Hepatocyte (in vitro differentiated cells): ENCODE measurements around the gene TP53I3. TPM values are rescaled to one million over a fixed set of nuclear protein-coding genes. Genes with fewer than 3 reads are reported as not detected.

ENCODE experiments used
- DNase-seq: peaks from one replicate; pipeline ENCODE4 v3.0.0-alpha.2; 2016; ENCODE audit warnings: low spot score
- H2AFZ ChIP-seq: fragments of 200-600 bp; sonication (generic); 2 replicates; pipeline ENCODE4 v1.6.0; 2016; ENCODE audit warnings: antibody characterized with exemption, mild to moderate bottlenecking
- H3K27ac ChIP-seq: fragments of 200-600 bp; sonication (generic); 2 replicates; pipeline ENCODE4 v1.5.1; 2016; ENCODE audit warnings: mild to moderate bottlenecking
- H3K27me3 ChIP-seq: fragments of 200-600 bp; sonication (generic); 2 replicates; pipeline ENCODE4 v1.6.1; 2016
- H3K36me3 ChIP-seq: fragments of 200-600 bp; sonication (generic); replicated peaks from 2 replicates; pipeline ENCODE4 v1.5.1; 2016; ENCODE audit warnings: low read depth; ENCODE audit not compliant: insufficient read depth
- H3K4me1 ChIP-seq: fragments of 200-600 bp; sonication (generic); 2 replicates; pipeline ENCODE4 v1.5.1; 2016; ENCODE audit warnings: mild to moderate bottlenecking, moderate library complexity; ENCODE audit not compliant: insufficient read depth
- H3K4me2 ChIP-seq: fragments of 200-600 bp; sonication (generic); 2 replicates; pipeline ENCODE4 v1.6.0; 2016
- H3K4me3 ChIP-seq: fragments of 200-600 bp; sonication (generic); 2 replicates; pipeline ENCODE4 v1.5.1; 2016; ENCODE audit warnings: mild to moderate bottlenecking
- H3K79me2 ChIP-seq: fragments of 200-600 bp; sonication (generic); 2 replicates; pipeline ENCODE4 v1.6.0; 2017; ENCODE audit warnings: mild to moderate bottlenecking
- H3K9me2 ChIP-seq: fragments of 200-600 bp; sonication (generic); replicated peaks from 2 replicates; pipeline ENCODE4 v1.6.0; 2017; ENCODE audit warnings: mild to moderate bottlenecking; ENCODE audit not compliant: insufficient read depth
- H3K9me3 ChIP-seq: fragments of 200-600 bp; sonication (generic); 2 replicates; pipeline ENCODE4 v1.5.1; 2016; ENCODE audit warnings: low read depth, mild to moderate bottlenecking
- H4K20me1 ChIP-seq: fragments of 200-600 bp; sonication (generic); 2 replicates; pipeline ENCODE4 v1.6.0; 2016; ENCODE audit warnings: mild to moderate bottlenecking; ENCODE audit not compliant: insufficient read depth, poor library complexity, severe bottlenecking
- EZH2 ChIP-seq: fragments of 200-600 bp; sonication (generic); IDR thresholded peaks from 2 replicates; pipeline ENCODE4 v1.6.1; 2016; ENCODE audit warnings: antibody characterized with exemption, mild to moderate bottlenecking, borderline replicate concordance
- EZH2phosphoT487 ChIP-seq: fragments of 200-600 bp; sonication (generic); IDR thresholded peaks from one replicate; pipeline ENCODE4 v1.6.1; 2018; ENCODE audit warnings: antibody characterized with exemption, mild to moderate bottlenecking, low read depth, moderate library complexity; ENCODE audit not compliant: unreplicated experiment, severe bottlenecking
- WGBS: methylation state at CpG from one replicate; pipeline ENCODE4 v1.1.6; 2016; ENCODE audit warnings: low lambda C conversion rate; ENCODE audit errors: missing lambda C conversion rate; 5-methylcytosine and 5-hydroxymethylcytosine counted together
- polyA plus RNA-seq: library from polyadenylated mRNA; unstranded; fragments of >200 nt; fragmentation: Nextera tagmentation; extraction: Ambion mirVana; gene quantifications from 2 replicates; pipeline ENCODE4 v1.2.1, GENCODE V29; 2016
- total RNA-seq: library from RNA; depleted of rRNA; stranded (reverse); fragments of >200 nt; gene quantifications from 2 replicates; pipeline ENCODE4 v1.2.3, GENCODE V29; 2014
- TF ChIP-seq, protein P1 (sequence below): fragments of 200-600 bp; sonication (generic); IDR thresholded peaks from 2 replicates; pipeline ENCODE4 v1.5.1; 2016; ENCODE audit warnings: antibody characterized with exemption, mild to moderate bottlenecking; ENCODE audit not compliant: poor library complexity

TP53I3 gene
- total and polyA plus RNA-seq, 2 experiments from 2014 or later: 31.9 to 56.2 TPM

DNA sequence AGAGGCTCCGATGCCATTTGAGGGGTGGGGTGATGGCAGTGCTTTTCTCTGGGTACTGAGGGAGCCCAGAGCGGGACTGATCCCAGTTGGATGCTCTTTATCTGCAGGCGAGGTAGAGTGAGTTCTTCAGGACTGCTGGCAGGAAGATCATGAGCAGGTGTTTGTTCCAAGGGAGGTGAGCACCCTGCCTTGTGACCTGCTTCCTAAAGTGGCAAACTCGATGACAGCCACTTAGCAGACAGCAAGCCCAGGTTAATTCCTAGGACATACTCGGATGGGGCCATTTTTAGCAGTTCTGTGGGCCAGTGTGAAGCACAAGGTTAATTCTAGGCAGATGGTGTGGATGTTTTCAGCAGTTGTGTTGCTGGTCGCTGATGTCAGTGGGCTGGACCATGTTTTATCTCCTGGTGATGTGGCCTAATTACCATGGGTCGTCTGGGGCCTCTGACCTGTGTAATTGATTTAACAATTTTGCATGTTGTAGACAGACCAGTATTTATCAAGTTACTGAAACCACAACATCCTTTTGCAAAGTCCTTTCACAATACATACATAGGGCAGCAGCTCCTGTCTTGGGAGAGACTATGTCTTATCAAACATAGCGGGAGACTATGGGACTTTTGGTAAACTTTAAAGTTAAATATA lies 30.1 kb downstream of the TP53I3 start:
- H4K20me1 ChIP-seq: no peaks in the 10 kb centered on the region
- no peak overlapping the region for H3K4me3 ChIP-seq
- no peaks in the 10 kb centered on the region for H3K79me2 ChIP-seq
- DNase-seq: no peak
- TF ChIP-seq EZH2phosphoT487 (no peak), EZH2 (no peak)
- TF ChIP-seq, protein P1, sequence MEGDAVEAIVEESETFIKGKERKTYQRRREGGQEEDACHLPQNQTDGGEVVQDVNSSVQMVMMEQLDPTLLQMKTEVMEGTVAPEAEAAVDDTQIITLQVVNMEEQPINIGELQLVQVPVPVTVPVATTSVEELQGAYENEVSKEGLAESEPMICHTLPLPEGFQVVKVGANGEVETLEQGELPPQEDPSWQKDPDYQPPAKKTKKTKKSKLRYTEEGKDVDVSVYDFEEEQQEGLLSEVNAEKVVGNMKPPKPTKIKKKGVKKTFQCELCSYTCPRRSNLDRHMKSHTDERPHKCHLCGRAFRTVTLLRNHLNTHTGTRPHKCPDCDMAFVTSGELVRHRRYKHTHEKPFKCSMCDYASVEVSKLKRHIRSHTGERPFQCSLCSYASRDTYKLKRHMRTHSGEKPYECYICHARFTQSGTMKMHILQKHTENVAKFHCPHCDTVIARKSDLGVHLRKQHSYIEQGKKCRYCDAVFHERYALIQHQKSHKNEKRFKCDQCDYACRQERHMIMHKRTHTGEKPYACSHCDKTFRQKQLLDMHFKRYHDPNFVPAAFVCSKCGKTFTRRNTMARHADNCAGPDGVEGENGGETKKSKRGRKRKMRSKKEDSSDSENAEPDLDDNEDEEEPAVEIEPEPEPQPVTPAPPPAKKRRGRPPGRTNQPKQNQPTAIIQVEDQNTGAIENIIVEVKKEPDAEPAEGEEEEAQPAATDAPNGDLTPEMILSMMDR: no peak
- WGBS: 84% methylated on average over 8 of the region's 8 CpGs
- H3K36me3 ChIP-seq: no peaks in the 10 kb centered on the region
- no peaks in the 10 kb centered on the region for H3K9me2 ChIP-seq
- no peak overlapping the region for H3K4me2 ChIP-seq
- H3K27me3 ChIP-seq: no peaks in the 10 kb centered on the region
- H3K9me3 ChIP-seq: no peaks in the 10 kb centered on the region
- H3K4me1 ChIP-seq: no peaks in the 10 kb centered on the region
- no peak overlapping the region for H2AFZ ChIP-seq
- H3K27ac ChIP-seq: no peak overlapping the region

DNA sequence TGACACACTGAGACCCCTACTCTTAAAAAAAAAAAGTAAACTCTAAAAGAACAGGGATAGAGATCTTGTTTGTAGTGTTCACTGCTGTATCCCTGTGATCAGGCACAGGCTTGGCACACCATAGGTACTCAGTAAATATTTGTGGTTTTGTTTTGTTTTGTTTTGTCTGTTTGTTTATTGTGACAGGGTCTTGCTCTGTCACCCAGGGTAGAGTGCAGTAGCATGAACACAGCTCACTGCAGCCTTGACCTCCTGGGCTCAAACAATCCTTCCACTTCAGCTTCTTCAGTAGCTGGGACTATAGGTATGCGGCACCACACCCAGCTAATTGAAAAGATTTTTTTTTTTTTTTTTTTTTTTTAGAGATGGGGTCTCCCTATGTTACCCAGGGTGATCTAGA lies 31.7 kb downstream of the TP53I3 start:
- 100% methylated on average over 1 of the region's 1 CpG for WGBS
- H3K36me3 ChIP-seq: no peaks in the 10 kb centered on the region
- H3K4me3 ChIP-seq: no peak overlapping the region
- H3K27me3 ChIP-seq: no peaks in the 10 kb centered on the region
- DNase-seq: no peak
- H3K9me3 ChIP-seq: no peaks in the 10 kb centered on the region
- H2AFZ ChIP-seq: no peak overlapping the region
- no peaks in the 10 kb centered on the region for H3K9me2 ChIP-seq
- H3K4me1 ChIP-seq: no peaks in the 10 kb centered on the region
- TF ChIP-seq EZH2 (no peak), EZH2phosphoT487 (no peak)
- TF ChIP-seq, protein P1: no peak
- no peak overlapping the region for H3K27ac ChIP-seq
- H3K4me2 ChIP-seq: no peak overlapping the region
- H4K20me1 ChIP-seq: no peaks in the 10 kb centered on the region
- H3K79me2 ChIP-seq: no peaks in the 10 kb centered on the region

DNA sequence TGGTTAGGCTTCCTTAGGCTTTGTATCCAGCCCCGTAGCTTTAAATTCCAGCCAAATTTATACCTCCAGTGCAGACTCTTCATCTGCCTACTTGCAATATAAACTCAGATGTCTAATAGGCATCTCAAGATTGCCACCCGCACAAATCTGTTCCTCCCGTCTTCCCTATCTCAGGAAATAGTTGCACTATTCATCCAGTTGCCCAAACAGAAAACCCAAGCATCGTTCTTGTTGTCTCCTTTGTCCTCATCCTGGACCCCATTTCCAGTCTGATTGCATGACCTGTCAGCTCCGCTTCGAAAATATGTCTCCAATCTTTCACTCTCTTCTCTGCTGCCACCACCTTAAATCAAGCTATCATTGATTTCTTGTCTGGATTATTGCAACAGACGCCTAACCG lies 32.8 kb downstream of the TP53I3 start:
- TF ChIP-seq, protein P1: no peak
- TF ChIP-seq EZH2phosphoT487: no peak
- no peak for TF ChIP-seq EZH2
- no peak overlapping the region for H3K4me2 ChIP-seq
- 88% methylated on average over 8 of the region's 8 CpGs for WGBS
- H3K4me1 ChIP-seq: no peaks in the 10 kb centered on the region
- H3K9me3 ChIP-seq: no peaks in the 10 kb centered on the region
- H3K27ac ChIP-seq: no peak overlapping the region
- no peaks in the 10 kb centered on the region for H4K20me1 ChIP-seq
- no peaks in the 10 kb centered on the region for H3K27me3 ChIP-seq
- H2AFZ ChIP-seq: no peak overlapping the region
- DNase-seq: no peak
- H3K4me3 ChIP-seq: no peak overlapping the region
- no peaks in the 10 kb centered on the region for H3K79me2 ChIP-seq
- H3K36me3 ChIP-seq: no peaks in the 10 kb centered on the region
- no peaks in the 10 kb centered on the region for H3K9me2 ChIP-seq
